Ovary (tissue), 3 donors: ENCODE measurements around the gene TENM4.

Source experiments
- POLR2A ChIP-seq: fragments of 450-650 bp; IDR thresholded peaks from one replicate; pipeline ENCODE4 v1.6.1; 2017; ENCODE audit warnings: antibody characterized with exemption, mild to moderate bottlenecking, moderate library complexity
- TF ChIP-seq, protein P1 (sequence below), 3 donors: fragments of 450-650 bp in 2 of 3; fragments of 200-600 bp in 1 of 3; IDR thresholded peaks; one replicate each; pipeline versions ENCODE4 v1.5.1 to v1.8.0; 2016 to 2022; ENCODE audit warnings: antibody characterized with exemption in 3 of 3, mild to moderate bottlenecking in 1 of 3
- donor health status: DM: no; HTN: no; CAD: no.

DNA sequence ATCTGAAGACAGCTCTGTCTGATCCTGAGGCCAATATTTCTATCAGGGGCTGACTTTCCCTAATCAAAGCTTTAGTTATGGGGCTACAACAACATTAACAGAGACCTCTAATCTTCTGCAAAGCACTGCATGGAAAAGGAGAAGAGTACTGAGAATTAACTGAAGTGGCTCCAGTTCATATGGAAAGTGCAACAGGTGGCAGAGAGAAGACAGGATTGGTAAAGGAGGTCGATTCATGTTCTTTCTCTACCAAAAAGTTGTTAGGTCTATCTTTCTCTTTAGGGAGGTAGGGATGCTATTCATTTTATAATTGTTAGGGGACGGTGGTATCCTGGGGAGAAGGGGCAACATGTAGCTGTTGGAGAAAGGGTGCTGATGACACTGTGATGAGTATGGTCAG is 633.5 kb downstream of the TENM4 start:
- TF ChIP-seq, protein P1, sequence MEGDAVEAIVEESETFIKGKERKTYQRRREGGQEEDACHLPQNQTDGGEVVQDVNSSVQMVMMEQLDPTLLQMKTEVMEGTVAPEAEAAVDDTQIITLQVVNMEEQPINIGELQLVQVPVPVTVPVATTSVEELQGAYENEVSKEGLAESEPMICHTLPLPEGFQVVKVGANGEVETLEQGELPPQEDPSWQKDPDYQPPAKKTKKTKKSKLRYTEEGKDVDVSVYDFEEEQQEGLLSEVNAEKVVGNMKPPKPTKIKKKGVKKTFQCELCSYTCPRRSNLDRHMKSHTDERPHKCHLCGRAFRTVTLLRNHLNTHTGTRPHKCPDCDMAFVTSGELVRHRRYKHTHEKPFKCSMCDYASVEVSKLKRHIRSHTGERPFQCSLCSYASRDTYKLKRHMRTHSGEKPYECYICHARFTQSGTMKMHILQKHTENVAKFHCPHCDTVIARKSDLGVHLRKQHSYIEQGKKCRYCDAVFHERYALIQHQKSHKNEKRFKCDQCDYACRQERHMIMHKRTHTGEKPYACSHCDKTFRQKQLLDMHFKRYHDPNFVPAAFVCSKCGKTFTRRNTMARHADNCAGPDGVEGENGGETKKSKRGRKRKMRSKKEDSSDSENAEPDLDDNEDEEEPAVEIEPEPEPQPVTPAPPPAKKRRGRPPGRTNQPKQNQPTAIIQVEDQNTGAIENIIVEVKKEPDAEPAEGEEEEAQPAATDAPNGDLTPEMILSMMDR (IDR thresholded peaks at IDR 0.05), result no peak
- TF ChIP-seq POLR2A, result no peak
